Activated naive CD4-positive, alpha-beta T cell treated with anti-CD3 and anti-CD28 coated beads, Interleukin-2, amount 50 U/mL, for 24 hours (primary cell): ENCODE measurements around the gene S100A5.
A peak's percentile ranks its signal among the peaks of the same experiment; 100 is the strongest.

Experiments used
- H3K27ac Mint-ChIP-seq: one replicate; pipeline ENCODE4 v1.8.0; 2021; ENCODE audit warnings: mild to moderate bottlenecking, mixed read lengths
- H3K27me3 Mint-ChIP-seq: one replicate; pipeline ENCODE4 v1.8.0; 2021; ENCODE audit warnings: mixed read lengths
- H3K36me3 Mint-ChIP-seq: one replicate; pipeline ENCODE4 v1.8.0; 2021; ENCODE audit warnings: mixed read lengths
- H3K4me1 Mint-ChIP-seq: one replicate; pipeline ENCODE4 v1.8.0; 2021; ENCODE audit warnings: mixed read lengths
- H3K4me3 Mint-ChIP-seq: one replicate; pipeline ENCODE4 v1.8.0; 2021; ENCODE audit warnings: mild to moderate bottlenecking, mixed read lengths
- H3K9me3 Mint-ChIP-seq: one replicate; pipeline ENCODE4 v1.8.0; 2021; ENCODE audit warnings: mixed read lengths

The S100A5 gene

DNA sequence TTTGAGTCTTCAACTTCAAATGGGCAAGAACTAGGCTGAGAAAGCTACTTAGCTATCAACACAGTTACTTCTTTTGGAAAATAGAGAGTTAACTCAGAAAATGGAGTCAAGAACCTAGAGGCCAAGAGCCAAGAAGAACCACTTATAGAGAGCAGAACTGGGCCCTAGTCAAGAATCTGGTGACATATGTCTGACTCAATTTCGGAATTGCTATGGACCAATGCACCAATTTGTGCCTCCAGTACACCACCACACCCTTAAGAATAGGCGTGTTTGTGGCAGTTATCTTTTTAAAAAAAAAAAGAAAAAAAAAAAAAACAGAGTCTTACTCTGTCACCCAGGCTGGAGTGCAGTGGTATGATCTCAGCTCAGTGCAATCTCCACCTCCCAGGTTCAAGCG is 17.1 kb upstream of the S100A5 start:
- no peaks in the 10 kb centered on the region for H3K9me3 Mint-ChIP-seq

DNA sequence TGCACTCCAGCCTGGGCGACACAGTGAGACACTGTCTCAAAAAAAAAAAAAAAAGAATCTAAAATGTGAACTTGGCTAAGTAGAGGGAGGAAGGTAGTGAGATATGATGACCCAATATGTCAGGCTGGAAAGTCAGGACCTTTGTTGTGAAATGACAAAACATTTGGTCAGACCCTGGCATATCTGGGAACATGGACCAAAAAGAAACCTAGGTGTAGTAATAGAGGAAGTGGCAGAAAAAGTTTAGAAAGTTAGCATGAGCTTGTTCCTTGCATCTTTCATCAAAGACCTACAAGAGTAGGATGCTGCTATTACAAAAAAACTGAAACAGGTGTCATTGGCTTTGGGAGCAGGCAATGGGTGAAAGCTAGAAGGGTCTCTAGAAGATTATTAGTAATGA is 15.6 kb upstream of the S100A5 start:
- Mint-ChIP-seq H3K4me1 (peaks cover 4% of the 10 kb centered on the region), H3K4me3 (no peak overlapping the region), H3K9me3 (no peaks in the 10 kb centered on the region), H3K36me3 (no peaks in the 10 kb centered on the region), H3K27ac (no peak overlapping the region), H3K27me3 (no peaks in the 10 kb centered on the region)

More for the DNA sequence above, 17.1 kb upstream of the S100A5 start:
- H3K4me1 Mint-ChIP-seq = peaks cover 4% of the 10 kb centered on the region
- no peak overlapping the region for H3K4me3 Mint-ChIP-seq
- H3K27me3 Mint-ChIP-seq = no peaks in the 10 kb centered on the region
- H3K36me3 Mint-ChIP-seq = no peaks in the 10 kb centered on the region
- H3K27ac Mint-ChIP-seq = no peak overlapping the region

DNA sequence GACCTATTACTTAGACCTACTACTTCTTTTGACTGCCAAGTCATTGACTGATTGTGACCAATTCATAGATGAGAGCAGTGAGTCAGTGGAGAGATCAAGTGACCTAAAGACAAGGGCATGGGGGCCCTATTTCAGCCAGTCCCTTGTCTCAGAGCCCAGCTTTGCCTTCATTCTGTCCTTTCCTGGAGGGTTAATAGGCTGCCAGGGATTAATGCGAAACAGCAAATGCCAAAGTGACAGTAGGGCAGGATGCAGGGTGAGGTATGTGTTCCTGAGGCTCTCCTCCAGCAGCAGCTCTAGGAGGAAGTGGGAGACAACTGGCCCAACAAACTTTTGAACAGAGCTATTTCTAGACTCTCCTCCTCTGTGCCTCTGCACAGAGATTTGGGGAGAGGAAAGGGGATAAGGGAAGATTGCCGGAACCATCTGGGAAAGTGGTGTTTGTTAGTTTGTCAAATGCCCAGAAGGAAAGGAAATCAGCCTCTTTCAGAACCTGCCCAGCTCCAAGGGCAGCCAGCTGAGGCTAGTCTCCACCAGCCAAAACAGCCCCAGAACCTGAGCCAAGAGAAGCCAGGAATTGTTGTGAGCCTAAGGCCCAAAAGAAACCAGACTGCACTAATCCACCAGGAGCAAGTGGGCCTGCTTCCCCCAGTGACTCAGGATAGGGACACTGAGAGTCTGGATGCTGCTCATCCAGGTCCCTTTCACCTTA is 13.3 kb upstream of the S100A5 start:
- Mint-ChIP-seq H3K4me1 (peaks cover 4% of the 10 kb centered on the region), H3K27ac (no peak overlapping the region), H3K36me3 (no peaks in the 10 kb centered on the region), H3K27me3 (no peaks in the 10 kb centered on the region), H3K9me3 (no peaks in the 10 kb centered on the region), H3K4me3 (no peak overlapping the region)

DNA sequence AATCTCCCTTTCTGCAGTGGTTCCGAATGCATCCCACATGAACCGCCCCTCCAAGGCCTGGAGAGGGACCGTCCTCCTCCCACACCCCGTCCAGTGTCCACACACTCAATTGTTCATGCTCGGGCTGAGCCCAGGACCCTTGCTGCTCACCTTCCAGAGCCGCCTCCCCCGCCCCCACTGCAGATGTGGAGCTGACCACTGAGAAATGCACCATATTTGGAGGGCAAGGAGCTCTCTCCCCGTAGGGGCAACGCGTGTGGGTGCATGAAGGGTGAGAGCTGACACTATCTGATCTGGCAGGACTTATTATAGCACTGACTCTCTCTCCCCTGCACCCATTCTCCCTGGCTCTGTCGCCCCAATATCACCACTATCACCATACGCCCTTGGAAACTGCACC is 12.4 kb upstream of the S100A5 start:
- no peaks in the 10 kb centered on the region for H3K27me3 Mint-ChIP-seq
- no peak overlapping the region for H3K4me3 Mint-ChIP-seq
- H3K36me3 Mint-ChIP-seq = no peaks in the 10 kb centered on the region
- H3K4me1 Mint-ChIP-seq = peaks cover 8% of the 10 kb centered on the region
- no peak overlapping the region for H3K27ac Mint-ChIP-seq
- H3K9me3 Mint-ChIP-seq = no peaks in the 10 kb centered on the region

DNA sequence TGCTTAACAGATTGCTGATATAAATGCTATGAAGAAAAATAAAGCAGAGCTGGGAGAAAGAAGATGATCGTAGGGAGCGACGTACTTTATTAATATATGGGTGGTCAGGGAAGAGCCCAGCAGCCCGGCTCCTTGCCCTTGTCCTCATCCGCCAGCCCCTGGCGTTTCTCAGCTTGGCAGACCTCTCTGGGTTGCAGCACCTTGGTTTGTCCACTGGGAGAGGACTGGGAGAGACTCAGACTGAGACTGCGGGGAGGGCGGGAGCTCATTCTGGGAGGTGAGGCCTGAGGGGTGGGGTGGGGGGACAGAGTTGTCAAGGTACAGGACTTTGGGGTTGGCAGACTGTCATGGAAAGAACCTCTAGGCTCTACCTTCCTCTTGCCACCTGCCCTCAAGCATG is 11.6 kb upstream of the S100A5 start:
- no peak overlapping the region for H3K4me3 Mint-ChIP-seq
- H3K27ac Mint-ChIP-seq = no peak overlapping the region
- peaks cover 8% of the 10 kb centered on the region for H3K4me1 Mint-ChIP-seq
- no peaks in the 10 kb centered on the region for H3K36me3 Mint-ChIP-seq
- H3K27me3 Mint-ChIP-seq = no peaks in the 10 kb centered on the region
- no peaks in the 10 kb centered on the region for H3K9me3 Mint-ChIP-seq

DNA sequence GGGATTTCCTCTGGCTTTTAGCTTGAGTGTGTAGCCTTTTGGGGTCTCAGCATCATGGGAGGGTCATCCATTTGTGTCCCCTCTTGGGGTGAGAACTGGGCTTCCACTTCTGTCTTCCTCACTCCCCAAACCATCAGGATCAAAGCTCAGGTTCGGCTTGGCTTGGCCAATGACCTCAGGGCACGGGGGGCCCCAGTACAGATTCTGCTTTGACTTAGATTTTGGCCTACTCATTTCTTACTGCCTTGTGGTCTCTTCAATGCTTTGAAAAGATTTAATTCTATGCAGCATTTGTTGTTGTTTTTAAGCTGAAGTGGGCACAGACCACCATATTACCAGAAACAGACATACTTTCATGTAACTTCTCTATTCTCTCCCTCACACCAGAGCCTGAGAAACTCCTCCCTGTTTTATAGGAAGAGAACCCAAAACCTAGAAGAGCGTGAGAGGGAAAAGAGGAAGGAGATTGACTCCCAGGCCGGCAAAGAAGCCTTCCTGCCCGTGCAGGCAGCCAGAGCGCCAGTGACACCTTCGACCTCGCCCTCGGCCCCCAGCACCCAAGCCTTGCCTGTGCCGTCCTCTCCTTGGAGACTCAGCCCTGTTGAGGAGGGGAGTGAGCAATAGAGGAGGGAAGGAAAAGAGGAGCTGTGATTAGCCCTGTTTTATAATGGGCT is 10.2 kb upstream of the S100A5 start:
- no peaks in the 10 kb centered on the region for H3K9me3 Mint-ChIP-seq
- peaks cover 17% of the 10 kb centered on the region for H3K4me1 Mint-ChIP-seq
- H3K4me3 Mint-ChIP-seq = no peak overlapping the region
- no peaks in the 10 kb centered on the region for H3K27me3 Mint-ChIP-seq
- H3K27ac Mint-ChIP-seq = peak overlapping the region; percentile 1
- H3K36me3 Mint-ChIP-seq = no peaks in the 10 kb centered on the region

DNA sequence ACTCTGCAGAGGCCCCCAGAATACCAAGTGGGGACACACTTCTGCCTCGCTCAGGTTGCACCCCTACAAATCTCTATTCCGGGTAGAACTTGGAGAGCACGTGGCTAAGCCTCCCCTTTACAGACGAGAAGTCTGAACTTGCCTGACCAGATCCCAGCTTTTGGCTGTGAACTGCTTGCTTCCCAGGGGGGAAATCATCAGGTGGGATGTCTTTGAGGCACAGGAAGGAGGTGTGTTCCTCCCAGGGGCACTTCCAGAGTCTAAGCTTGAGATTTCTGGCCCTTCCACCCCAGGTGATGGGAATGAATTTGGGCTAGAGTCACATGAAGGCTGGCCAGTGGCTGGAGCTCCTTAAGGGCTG is 9.6 kb upstream of the S100A5 start:
- peaks cover 23% of the 10 kb centered on the region for H3K4me1 Mint-ChIP-seq
- no peaks in the 10 kb centered on the region for H3K36me3 Mint-ChIP-seq
- no peak overlapping the region for H3K4me3 Mint-ChIP-seq
- H3K27ac Mint-ChIP-seq = no peak overlapping the region
- H3K27me3 Mint-ChIP-seq = no peaks in the 10 kb centered on the region
- no peaks in the 10 kb centered on the region for H3K9me3 Mint-ChIP-seq

DNA sequence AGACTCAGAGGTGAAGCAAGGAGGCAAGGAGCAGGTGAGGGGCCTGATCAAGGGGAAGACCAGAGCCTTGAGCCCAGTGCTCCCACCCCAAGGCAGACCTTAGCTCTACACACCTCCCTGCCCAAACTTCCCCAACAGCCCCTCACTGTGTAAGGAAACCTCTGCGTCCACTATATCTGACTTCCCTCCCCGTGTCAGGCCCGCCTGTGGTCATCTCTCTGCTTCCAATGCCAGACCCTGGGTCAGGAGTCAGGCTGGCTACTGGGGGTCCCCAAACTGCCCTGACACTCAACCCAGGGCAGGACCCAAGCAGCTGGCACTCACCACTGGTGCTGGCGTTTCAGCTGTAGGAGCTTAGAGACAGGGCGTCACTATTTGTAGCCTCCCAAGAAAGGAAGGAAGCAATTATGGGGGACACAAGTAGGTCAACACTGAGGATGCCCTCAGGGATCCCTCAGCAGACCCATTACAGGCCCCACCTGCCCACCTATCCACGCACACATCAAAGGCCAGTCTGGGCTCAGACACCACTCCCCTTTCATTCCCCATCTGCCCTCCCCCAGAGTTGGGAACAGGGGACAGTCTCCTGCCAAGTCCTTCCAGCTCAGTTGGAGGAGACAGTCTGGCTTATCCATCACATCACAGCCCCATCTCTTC is 9.1 kb upstream of the S100A5 start:
- peaks cover 28% of the 10 kb centered on the region for H3K4me1 Mint-ChIP-seq
- no peaks in the 10 kb centered on the region for H3K9me3 Mint-ChIP-seq
- H3K27ac Mint-ChIP-seq = no peak overlapping the region
- no peaks in the 10 kb centered on the region for H3K36me3 Mint-ChIP-seq
- no peak overlapping the region for H3K4me3 Mint-ChIP-seq
- H3K27me3 Mint-ChIP-seq = no peaks in the 10 kb centered on the region

DNA sequence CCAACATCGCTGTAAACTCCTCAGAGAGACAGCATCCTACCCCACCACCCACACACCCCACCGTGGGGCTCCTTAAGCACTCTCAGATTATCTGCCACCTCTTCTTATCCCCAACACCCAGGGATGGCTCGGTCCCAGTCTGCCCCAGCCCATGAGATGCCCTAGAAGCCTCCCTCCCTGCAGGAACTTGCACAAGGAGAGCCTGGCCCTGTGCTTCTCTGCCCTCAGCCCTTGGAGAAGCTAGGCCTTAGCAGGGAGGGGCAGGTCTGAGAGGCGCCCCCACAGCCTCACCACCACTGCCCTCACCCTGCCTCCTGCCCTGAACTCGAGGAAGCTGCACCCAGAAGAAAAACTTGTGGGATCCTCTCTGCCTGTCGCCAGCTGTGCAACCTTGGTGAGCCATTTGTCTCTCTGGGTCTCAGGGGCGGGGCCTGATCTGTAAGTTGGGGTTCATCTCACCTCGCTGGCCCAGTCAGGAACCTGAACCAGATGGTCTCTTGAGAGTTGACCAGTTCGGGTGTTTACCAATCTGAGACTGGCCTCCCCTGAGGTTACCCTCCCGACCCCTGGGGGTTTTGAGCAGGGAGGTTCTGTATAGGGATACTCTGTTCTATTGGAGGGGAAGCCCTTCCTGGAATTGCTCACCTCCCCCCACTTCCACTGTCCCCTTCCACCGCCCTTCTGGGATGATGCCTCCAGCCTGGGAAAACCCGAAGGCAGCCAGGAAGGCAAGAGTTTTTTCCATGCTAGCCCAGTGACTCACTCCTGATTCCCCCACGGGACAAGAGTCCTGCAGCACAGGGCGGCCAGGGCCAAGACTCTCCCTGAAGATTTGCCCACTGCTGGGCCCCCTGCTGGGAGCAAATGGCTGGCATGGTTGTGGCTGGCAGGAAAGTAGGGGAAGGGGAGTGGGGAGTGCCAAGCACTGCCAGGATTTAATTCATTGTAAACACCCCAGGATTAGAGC is 8.3 kb upstream of the S100A5 start, which contains the start of gene S100A3:
TSS of gene S100A3 (minus strand) at position 537 of the 967 bp plus-strand sequence. CDS start 773 bp downstream, outside the sequence.
- Mint-ChIP-seq H3K27me3 (no peaks in the 10 kb centered on the region), H3K4me3 (no peak within 1 kb of the TSS), H3K36me3 (no peaks in the 10 kb centered on the region), H3K4me1 (peaks cover 37% of the 10 kb centered on the region), H3K9me3 (no peaks in the 10 kb centered on the region), H3K27ac (no peak within 1 kb of the TSS)

DNA sequence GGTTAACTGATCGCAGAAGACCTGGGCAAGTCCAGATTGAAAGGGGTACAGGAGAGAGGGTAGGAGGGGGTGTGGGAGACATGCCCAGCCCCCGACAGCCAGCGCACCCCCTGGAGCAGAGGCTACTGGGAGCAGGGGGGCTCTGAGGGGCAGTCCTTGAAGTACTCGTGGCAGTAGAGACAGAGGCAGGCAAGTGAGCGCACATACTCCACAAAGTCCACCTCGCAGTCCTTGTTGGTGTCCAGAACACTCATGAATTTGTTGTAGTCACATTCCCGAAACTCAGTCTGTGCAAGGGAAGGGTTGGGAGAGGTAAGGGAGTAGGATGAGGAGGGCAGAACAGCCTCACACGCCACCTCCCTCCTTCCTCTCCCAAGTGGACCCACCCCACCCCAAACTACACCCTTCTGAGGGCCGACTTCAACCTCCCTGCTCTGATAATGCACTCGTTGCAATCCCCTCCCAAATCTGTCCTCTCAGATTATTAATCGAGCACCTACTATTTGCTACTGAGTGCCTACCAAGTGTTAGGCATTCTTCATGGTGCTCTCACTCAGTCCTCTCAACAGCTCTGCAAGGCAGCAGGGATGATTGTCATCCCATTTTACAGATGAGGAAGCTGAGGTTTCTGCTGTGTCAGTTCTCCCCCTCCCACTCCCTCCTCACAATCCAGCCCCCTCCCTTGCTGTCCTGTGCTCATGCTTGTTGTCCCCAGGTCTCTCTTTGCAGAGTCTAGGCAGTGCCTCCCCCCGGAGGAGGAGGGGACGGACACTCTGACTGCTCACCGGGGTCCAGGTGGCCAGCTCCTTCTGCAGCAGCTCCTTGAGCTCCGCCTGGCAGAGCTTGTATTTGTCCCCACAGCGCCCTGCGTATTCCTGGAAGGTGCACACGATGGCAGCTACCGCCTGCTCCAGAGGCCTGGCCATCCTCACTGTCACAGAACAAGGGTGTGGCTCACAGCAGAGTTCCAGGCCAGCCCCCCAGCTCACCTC is 7.1 kb upstream of the S100A5 start:
- H3K27ac Mint-ChIP-seq = no peak overlapping the region
- no peak overlapping the region for H3K4me3 Mint-ChIP-seq
- no peaks in the 10 kb centered on the region for H3K9me3 Mint-ChIP-seq
- H3K4me1 Mint-ChIP-seq = peaks cover 44% of the 10 kb centered on the region
- H3K27me3 Mint-ChIP-seq = no peaks in the 10 kb centered on the region
- H3K36me3 Mint-ChIP-seq = no peaks in the 10 kb centered on the region

DNA sequence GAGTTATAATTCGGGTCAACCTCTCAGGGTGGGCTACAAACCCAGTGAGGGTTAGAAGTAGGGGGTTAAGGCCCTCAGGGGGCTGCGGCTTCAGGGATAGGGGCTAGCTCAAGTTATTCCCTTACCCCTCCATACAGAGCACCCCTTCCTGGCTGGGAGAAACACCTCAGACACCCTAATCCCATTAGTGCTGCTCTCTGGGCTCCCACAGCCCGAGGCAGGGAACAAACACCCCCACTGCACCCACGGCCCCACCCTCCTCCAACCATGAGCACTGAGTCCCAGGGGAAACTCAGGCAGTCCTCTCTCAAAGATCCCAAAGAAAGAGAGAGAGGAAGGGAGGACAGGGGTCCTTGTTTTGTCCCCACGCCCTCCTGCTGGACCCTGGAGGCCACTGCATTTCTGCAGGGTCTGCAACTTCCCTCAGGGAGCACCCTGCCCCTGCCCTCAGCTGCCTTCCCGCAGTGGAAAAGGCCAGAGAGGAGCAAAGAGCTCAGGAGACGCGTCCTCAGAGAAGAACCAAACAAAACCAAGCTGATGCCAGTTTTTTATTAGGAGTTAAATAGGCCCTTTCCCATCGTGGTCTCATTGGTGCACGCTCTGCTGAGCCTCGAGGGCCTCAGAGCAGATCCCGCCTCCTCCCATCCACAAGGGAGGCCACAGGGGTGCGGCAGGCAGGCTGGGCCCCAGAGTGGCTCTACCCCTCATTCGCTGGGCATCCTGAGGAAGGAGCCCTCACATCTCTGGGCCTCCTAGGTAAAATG is 6.2 kb upstream of the S100A5 start:
- Mint-ChIP-seq H3K27me3 (no peaks in the 10 kb centered on the region), H3K4me3 (no peak overlapping the region), H3K36me3 (peaks cover 3% of the 10 kb centered on the region), H3K4me1 (peaks cover 53% of the 10 kb centered on the region), H3K9me3 (no peaks in the 10 kb centered on the region), H3K27ac (peak overlapping the region; percentile 89)

DNA sequence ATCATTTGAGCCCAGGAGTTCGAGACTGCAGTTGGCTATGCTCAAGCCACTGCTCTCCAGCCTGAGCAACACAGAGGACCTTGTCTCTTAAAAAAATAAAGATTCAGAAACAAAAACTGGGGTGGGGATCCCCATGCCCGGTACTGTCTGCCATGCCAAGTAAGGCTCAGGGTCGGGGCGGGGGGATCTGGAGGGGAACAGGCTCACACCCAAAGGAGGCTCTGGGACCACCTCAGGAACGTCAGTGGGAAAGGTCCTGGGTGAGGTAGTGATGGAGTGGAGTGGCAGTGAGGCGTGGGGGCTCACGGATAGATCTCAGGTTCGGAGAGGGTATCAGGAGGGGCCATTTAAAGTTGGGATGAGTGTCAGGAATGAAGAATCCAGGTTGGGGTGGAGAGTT is 5.6 kb upstream of the S100A5 start:
- H3K4me1 Mint-ChIP-seq = peaks cover 59% of the 10 kb centered on the region
- H3K36me3 Mint-ChIP-seq = peaks cover 3% of the 10 kb centered on the region
- H3K9me3 Mint-ChIP-seq = no peaks in the 10 kb centered on the region
- no peaks in the 10 kb centered on the region for H3K27me3 Mint-ChIP-seq
- peak overlapping the region; percentile 89 for H3K27ac Mint-ChIP-seq
- no peak overlapping the region for H3K4me3 Mint-ChIP-seq

DNA sequence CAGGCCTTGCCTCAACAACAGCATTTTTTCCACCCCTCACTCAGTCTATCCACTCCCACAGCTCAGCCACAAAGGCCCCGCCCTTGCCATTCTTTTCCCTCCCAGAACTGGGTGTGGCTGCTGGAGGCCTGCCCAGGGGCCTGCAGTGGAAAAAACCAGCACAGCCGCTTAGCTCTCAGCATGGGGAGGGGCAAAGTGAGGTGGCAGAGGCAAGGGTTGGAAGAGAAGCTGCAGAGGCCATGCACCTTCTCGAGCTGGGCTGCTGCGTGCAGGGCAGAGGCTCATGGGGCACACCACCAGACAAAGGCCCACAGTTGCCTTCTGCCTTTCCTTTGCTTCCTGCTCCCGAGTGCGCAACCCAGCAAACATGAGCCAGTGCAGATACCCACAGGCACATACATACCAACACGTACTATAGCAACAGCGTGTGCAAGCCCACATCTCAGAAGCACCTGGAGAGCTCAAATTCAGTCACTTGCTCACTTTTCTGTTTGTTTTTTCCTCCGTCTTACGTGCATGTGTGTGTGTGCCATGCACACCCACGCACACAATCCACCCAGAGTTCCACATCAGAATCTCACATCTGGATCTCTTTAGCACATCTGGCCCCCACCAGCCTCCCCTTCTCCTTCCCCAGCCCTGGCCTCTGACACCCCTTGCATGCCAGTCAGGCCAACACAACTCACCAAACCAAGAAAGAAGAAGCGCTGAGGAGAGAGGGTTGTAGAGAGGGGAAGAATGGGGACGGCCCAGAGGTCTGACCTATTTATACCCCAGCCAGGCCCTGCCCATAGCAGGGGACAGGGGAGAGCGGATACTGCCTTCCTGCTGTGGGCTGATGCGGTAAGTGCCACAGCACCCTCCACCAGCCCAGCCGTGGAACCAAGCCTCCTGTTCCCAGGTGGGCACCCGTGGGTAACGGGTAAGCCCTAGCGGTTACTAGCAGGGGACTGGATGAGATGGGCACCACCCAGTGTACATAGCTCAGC is 4.6 kb upstream of the S100A5 start, which contains the start of gene S100A4:
TSS of gene S100A4 (minus strand) at position 740 of the 989 bp plus-strand sequence. CDS start 1,012 bp downstream, outside the sequence.
- Mint-ChIP-seq H3K4me1 (peaks cover 69% of the 10 kb centered on the region), H3K9me3 (no peaks in the 10 kb centered on the region), H3K27ac (peak within 1 kb of the TSS; percentile 89), H3K27me3 (no peaks in the 10 kb centered on the region), H3K36me3 (peaks cover 3% of the 10 kb centered on the region), H3K4me3 (peak within 1 kb of the TSS; percentile 77)
